Activated CD4-positive, alpha-beta T cell treated with anti-CD3 and anti-CD28 coated beads, Interleukin-2, amount 10 ng/mL, durations not matched to agents 7 days and 5 days (primary cell): ENCODE data around the gene TTLL11. TPM values are rescaled to one million over a fixed set of nuclear protein-coding genes. Genes with fewer than 3 reads are reported as not detected.

Experiments
- CTCF ChIA-PET: fragments of 350-600 bp; sonication (Branson Sonifier 250); formaldehyde crosslinking; loops from one replicate; lab custom pipeline; 2021; ENCODE audit warnings: antibody characterized with exemption; lab: Charles Lee
- POLR2A ChIA-PET: fragments of 350-600 bp; sonication (Branson Sonifier 250); formaldehyde crosslinking; loops from one replicate; lab custom pipeline; 2021; ENCODE audit warnings: antibody characterized with exemption; lab: Charles Lee
- DNase-seq: peaks from one replicate; pipeline ENCODE4 v3.0.0-alpha.2; 2020
- H3K27ac Mint-ChIP-seq: one replicate; pipeline ENCODE4 v1.8.0; 2021; ENCODE audit warnings: mild to moderate bottlenecking, moderate library complexity, mixed read lengths
- H3K27me3 Mint-ChIP-seq: one replicate; pipeline ENCODE4 v1.8.0; 2021; ENCODE audit warnings: mixed read lengths
- H3K36me3 Mint-ChIP-seq: one replicate; pipeline ENCODE4 v1.8.0; 2021; ENCODE audit warnings: low read depth, mixed read lengths
- H3K4me1 Mint-ChIP-seq: one replicate; pipeline ENCODE4 v1.8.0; 2021; ENCODE audit warnings: mixed read lengths
- H3K4me3 Mint-ChIP-seq: one replicate; pipeline ENCODE4 v1.8.0; 2021; ENCODE audit warnings: mild to moderate bottlenecking, moderate library complexity, mixed read lengths
- H3K9me3 Mint-ChIP-seq: one replicate; pipeline ENCODE4 v1.8.0; 2021; ENCODE audit warnings: mixed read lengths
- total RNA-seq, 2 experiments: library from RNA; stranded (reverse); gene quantifications; one replicate each; pipeline ENCODE4 v1.2.3, GENCODE V29; 2021

TTLL11 gene
- total RNA-seq, 2 experiments from 2014 or later, result 2.6 to 3.1 TPM

DNA sequence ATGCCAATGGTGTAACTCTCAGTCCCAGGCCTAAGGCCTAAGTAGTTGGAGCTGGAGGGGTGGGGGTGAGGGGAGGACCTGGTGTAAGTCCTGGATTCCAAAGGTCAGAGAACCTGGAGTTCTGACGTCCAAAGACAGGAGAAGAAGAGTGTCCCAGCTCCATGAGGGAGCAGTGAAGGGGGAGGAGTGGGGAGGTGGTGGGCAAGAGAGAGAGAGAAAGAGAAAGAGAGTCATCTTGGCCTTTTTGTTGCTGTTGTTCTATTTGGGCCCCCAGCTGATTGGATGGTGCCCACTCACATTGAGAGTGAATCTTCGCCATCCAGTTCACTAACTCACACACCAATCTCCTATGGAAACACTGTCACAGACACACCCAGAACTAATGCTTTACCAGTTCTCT lies 242.7 kb downstream of the TTLL11 start:
- H3K4me3 Mint-ChIP-seq, result no peak overlapping the region
- H3K27ac Mint-ChIP-seq, result no peak overlapping the region
- H3K36me3 Mint-ChIP-seq, result no peaks in the 10 kb centered on the region
- DNase-seq, result no peak
- ChIA-PET POLR2A (no interaction called here), CTCF (no interaction called here)
- no peaks in the 10 kb centered on the region for H3K4me1 Mint-ChIP-seq
- H3K27me3 Mint-ChIP-seq, result peaks cover 2% of the 10 kb centered on the region
- H3K9me3 Mint-ChIP-seq, result no peaks in the 10 kb centered on the region

DNA sequence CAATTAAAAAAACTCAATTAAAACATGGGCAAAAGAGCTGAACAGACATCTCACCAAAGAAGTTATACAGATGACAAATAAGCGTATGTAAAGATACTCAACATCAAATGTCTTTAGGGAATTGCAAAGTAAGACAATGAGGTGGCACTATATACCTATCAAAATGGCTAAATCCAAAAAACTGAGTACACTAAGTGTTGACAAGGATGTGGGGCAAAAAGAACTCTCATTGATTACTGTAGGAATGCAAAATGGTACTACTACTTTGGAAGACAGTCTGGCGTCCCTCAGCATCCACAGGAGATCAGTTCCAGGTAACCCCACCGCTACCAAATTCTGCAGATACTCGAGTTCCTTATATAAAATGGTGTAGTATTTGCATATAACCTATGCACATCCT lies 243.6 kb downstream of the TTLL11 start:
- Mint-ChIP-seq H3K4me1 (no peaks in the 10 kb centered on the region), H3K27me3 (peaks cover 2% of the 10 kb centered on the region), H3K27ac (no peak overlapping the region), H3K9me3 (peaks cover 2% of the 10 kb centered on the region), H3K36me3 (no peaks in the 10 kb centered on the region), H3K4me3 (no peak overlapping the region)
- no peak for DNase-seq
- ChIA-PET CTCF (no interaction called here), POLR2A (no interaction called here)

GRCh38 chr9:121844562-121844961 lies 248.5 kb downstream of the TTLL11 start:
- H3K27ac Mint-ChIP-seq, result no peak overlapping the region
- POLR2A ChIA-PET, result no interaction called here
- CTCF ChIA-PET, result no interaction called here
- no peaks in the 10 kb centered on the region for H3K36me3 Mint-ChIP-seq
- H3K4me3 Mint-ChIP-seq, result no peak overlapping the region
- H3K9me3 Mint-ChIP-seq, result peaks cover 2% of the 10 kb centered on the region
- H3K27me3 Mint-ChIP-seq, result peaks cover 2% of the 10 kb centered on the region
- no peak for DNase-seq
- H3K4me1 Mint-ChIP-seq, result peaks cover 3% of the 10 kb centered on the region

DNA sequence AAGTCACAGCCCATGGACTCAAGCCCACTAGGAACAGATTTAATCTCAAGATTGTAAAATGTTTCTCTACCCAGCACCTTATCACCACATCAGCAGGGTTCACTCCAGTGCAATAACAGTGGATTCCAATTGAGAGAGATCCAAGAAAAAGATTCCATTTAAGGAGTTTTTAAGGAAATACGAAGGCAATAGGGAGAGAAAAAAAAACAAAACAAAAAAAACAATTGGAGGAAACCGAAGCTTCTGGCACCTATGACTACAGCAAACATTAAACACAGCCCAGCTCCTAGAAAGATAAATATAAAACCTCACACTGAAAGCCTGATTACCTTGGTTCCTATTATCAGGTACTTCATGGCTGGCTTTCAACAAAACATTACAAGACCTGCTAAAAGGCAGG lies 249.0 kb downstream of the TTLL11 start:
- Mint-ChIP-seq H3K36me3 (no peaks in the 10 kb centered on the region), H3K4me1 (peaks cover 3% of the 10 kb centered on the region), H3K27ac (no peak overlapping the region), H3K4me3 (no peak overlapping the region), H3K9me3 (peaks cover 2% of the 10 kb centered on the region), H3K27me3 (peaks cover 2% of the 10 kb centered on the region)
- CTCF ChIA-PET, result no interaction called here
- no peak for DNase-seq
- POLR2A ChIA-PET, result no interaction called here

GRCh38 chr9:121842612-121842978 lies 250.5 kb downstream of the TTLL11 start:
- peaks cover 2% of the 10 kb centered on the region for H3K27me3 Mint-ChIP-seq
- no peak overlapping the region for H3K4me3 Mint-ChIP-seq
- ChIA-PET CTCF (interaction anchor here (1.6 kb wide), 1 partner anchor 9 kb away, joined by 3 read pairs; no protein-coding TSS in a partner anchor), POLR2A (no interaction called here)
- peaks cover 3% of the 10 kb centered on the region for H3K4me1 Mint-ChIP-seq
- peaks cover 2% of the 10 kb centered on the region for H3K9me3 Mint-ChIP-seq
- no peaks in the 10 kb centered on the region for H3K36me3 Mint-ChIP-seq
- H3K27ac Mint-ChIP-seq, result no peak overlapping the region
- no peak for DNase-seq

DNA sequence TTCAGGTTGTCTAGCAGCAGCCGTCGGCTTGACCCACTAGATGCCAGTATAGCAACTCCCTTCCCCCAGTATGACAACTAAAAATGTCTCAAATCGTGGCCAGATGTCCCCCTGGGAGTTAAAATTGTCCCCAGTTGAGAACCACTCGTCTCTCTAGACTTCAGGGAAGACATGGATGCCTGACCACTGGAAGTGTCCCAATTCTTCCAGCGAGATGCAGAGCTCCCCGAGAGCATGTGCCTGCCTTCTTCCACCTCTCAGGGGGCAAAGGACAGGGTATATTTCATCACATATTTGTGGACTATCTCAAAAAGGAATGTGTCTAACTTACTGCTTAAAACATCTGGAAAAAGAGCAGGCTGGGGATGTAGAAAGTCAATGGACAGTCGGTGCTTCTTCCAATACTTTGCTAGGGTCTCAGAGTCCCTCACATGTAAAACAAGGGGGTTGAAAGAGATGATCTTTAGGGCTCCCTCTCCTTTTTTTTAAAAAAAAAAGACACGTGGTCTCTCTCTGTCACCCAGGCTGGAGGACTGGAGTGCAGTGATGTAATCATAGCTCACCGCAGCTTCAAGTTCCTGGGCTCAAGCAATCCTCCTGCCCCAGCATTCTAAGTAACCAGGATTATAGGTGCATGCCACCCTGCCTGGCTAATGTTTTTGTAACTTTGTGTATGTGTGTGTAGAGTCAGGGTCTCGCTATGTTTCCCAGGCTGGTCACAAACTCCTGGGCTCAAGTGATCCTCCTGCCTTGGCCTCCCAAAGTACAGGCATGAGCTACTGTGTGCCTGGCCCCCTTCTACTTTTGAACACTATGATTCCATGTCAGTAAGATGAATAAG lies 251.1 kb downstream of the TTLL11 start:
- POLR2A ChIA-PET, result no interaction called here
- H3K9me3 Mint-ChIP-seq, result peaks cover 2% of the 10 kb centered on the region
- no peaks in the 10 kb centered on the region for H3K36me3 Mint-ChIP-seq
- peaks cover 2% of the 10 kb centered on the region for H3K27me3 Mint-ChIP-seq
- CTCF ChIA-PET, result interaction anchor here (0.9 to 1.6 kb wide), 2 partner anchors 8 to 19 kb away, joined by 3 read pairs; no protein-coding TSS in a partner anchor
- H3K27ac Mint-ChIP-seq, result no peak overlapping the region
- H3K4me1 Mint-ChIP-seq, result peaks cover 3% of the 10 kb centered on the region
- no peak overlapping the region for H3K4me3 Mint-ChIP-seq
- no peak for DNase-seq

DNA sequence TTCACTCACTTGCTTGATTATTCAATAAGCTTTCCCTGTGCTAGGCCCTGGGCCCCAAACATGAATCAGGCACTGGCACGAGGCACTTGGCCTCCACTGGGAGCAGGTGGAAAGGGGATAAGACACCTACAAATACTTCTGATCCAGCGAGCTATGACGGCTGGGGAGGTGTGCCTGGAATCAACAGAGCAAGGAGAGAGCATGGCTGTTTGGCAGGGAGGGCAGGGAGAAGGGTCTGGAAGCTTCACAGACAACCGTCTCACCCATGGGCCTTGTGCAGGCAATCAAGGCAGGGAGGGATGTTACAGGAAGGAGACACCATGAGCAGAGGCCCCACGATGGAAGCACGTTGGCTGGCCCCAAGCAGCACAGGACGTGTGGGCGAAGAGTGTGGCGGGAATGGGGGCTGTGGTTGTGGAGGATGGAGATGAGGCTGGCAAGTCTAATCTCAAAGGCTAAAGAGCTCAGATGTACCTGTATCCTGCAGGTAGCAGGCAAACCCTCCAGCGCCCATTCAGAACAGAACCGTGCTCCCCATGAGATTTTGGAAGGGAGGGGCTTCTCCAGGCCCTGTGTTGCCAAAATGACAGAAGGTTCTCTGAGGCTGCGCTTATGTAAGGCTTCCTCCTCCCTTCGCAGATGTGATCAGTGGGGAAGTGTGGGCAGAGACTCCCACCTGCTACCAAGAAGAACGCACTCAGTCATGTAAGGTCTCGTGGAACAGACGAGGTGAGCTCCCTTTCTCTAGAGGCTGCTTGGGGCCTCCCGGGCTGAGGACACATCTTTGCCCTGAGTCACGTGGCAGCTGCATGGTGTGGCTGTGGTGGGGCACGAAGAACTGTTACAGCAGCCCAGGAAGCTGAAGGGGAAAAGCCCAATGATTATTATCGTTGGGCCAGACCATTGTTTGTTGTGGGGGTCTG lies 252.0 kb downstream of the TTLL11 start:
- ChIA-PET POLR2A (no interaction called here), CTCF (interaction anchor here (0.9 kb wide), 1 partner anchor 20 kb away, joined by 3 read pairs; no protein-coding TSS in a partner anchor)
- Mint-ChIP-seq H3K27me3 (no peaks in the 10 kb centered on the region), H3K36me3 (no peaks in the 10 kb centered on the region), H3K27ac (no peak overlapping the region), H3K4me3 (no peak overlapping the region), H3K9me3 (peaks cover 2% of the 10 kb centered on the region), H3K4me1 (peaks cover 3% of the 10 kb centered on the region)
- no peak for DNase-seq

- H3K4me3 Mint-ChIP-seq, result no peak overlapping the region
- CTCF ChIA-PET, result no interaction called here
Measured at GRCh38 chr9:121839726-121840500, 253.2 kb downstream of the TTLL11 start.

GRCh38 chr9:121838746-121839669 lies 254.1 kb downstream of the TTLL11 start:
- DNase-seq, result no peak
- Mint-ChIP-seq H3K36me3 (no peaks in the 10 kb centered on the region), H3K4me3 (no peak overlapping the region), H3K4me1 (peaks cover 3% of the 10 kb centered on the region), H3K27ac (no peak overlapping the region), H3K27me3 (no peaks in the 10 kb centered on the region), H3K9me3 (no peaks in the 10 kb centered on the region)
- ChIA-PET POLR2A (no interaction called here), CTCF (no interaction called here)

More at GRCh38 chr9:121839726-121840500, 253.2 kb downstream of the TTLL11 start:
- H3K36me3 Mint-ChIP-seq, result no peaks in the 10 kb centered on the region
- H3K4me1 Mint-ChIP-seq, result peaks cover 3% of the 10 kb centered on the region
- H3K9me3 Mint-ChIP-seq, result peaks cover 2% of the 10 kb centered on the region
- no peak overlapping the region for H3K27ac Mint-ChIP-seq
- DNase-seq, result no peak
- no peaks in the 10 kb centered on the region for H3K27me3 Mint-ChIP-seq
- POLR2A ChIA-PET, result no interaction called here

- no peak for DNase-seq
- POLR2A ChIA-PET, result no interaction called here
- CTCF ChIA-PET, result no interaction called here
- Mint-ChIP-seq H3K36me3 (no peaks in the 10 kb centered on the region), H3K27me3 (no peaks in the 10 kb centered on the region), H3K4me3 (no peak overlapping the region), H3K27ac (no peak overlapping the region), H3K9me3 (no peaks in the 10 kb centered on the region), H3K4me1 (peaks cover 3% of the 10 kb centered on the region)
Measured at GRCh38 chr9:121837113-121837961, 255.8 kb downstream of the TTLL11 start.

DNA sequence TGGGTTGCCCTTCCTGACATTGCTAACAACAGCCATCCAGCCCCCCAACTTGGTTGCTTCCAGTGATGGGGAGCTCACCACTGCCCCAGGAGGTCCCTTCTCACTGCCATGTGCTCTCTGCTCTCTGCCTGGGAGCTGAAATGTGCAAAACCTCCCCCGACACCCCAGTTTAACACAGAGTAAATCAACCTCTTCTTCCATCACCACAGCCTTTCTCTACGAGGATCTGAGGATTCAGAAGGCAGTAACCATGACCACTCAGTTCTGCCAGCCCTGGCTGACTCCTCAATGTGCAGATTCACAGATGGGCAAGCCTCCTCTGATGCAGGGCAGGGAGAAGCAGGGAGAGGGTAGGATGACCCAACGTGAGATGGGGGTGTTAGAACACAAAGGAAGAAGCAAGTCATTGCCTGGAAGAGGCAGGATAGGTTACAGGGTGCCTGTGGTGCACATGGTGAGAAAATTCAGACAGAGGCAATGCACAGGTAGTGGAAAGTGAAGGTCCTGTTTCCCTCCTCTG lies 256.7 kb downstream of the TTLL11 start:
- no peak for DNase-seq
- ChIA-PET CTCF (interaction anchor here (0.5 kb wide), 1 partner anchor 128 kb away, joined by 5 read pairs; no protein-coding TSS in a partner anchor), POLR2A (no interaction called here)
- Mint-ChIP-seq H3K4me1 (peaks cover 3% of the 10 kb centered on the region), H3K36me3 (no peaks in the 10 kb centered on the region), H3K27ac (no peak overlapping the region), H3K9me3 (no peaks in the 10 kb centered on the region), H3K4me3 (no peak overlapping the region), H3K27me3 (no peaks in the 10 kb centered on the region)
